ENCODE data around the gene SLMAP.

Gene SLMAP

GRCh38 chr3:57928511-57928910, 172.4 kb downstream of the SLMAP start:
- H3K27ac ChIP-seq = no peak overlapping the region
- no peak for TF ChIP-seq CTCF (IDR thresholded peaks at IDR 0.05; ENCODE audit: low read depth, low read length)
- no peaks in the 10 kb centered on the region for H3K9me3 ChIP-seq (ENCODE audit: severe bottlenecking)
- H3K36me3 ChIP-seq = peaks cover 4% of the 10 kb centered on the region; the same call in 1 of the 2 replicates
- no peak overlapping the region for H3K4me3 ChIP-seq (ENCODE audit: low read depth, low read length)
- DNase-seq = no peak
- no peaks in the 10 kb centered on the region for H3K27me3 ChIP-seq (ENCODE audit: insufficient read depth, low read depth, severe bottlenecking)

GRCh38 chr3:57929988-57930387, 173.9 kb downstream of the SLMAP start:
- H3K9me3 ChIP-seq (ENCODE audit: severe bottlenecking) = no peaks in the 10 kb centered on the region
- H3K27ac ChIP-seq = no peak overlapping the region
- H3K36me3 ChIP-seq = no peaks in the 10 kb centered on the region
- no peaks in the 10 kb centered on the region for H3K27me3 ChIP-seq (ENCODE audit: insufficient read depth, low read depth, severe bottlenecking)
- DNase-seq = no peak
- no peak overlapping the region for H3K4me3 ChIP-seq (ENCODE audit: low read depth, low read length)
- no peak for TF ChIP-seq CTCF (IDR thresholded peaks at IDR 0.05; ENCODE audit: low read depth, low read length)

- no peak for TF ChIP-seq CTCF (IDR thresholded peaks at IDR 0.05; ENCODE audit: low read depth, low read length)
- no peaks in the 10 kb centered on the region for H3K36me3 ChIP-seq
- H3K27ac ChIP-seq = no peak overlapping the region
- H3K27me3 ChIP-seq (ENCODE audit: insufficient read depth, low read depth, severe bottlenecking) = no peaks in the 10 kb centered on the region
- H3K4me3 ChIP-seq (ENCODE audit: low read depth, low read length) = no peak overlapping the region
- H3K9me3 ChIP-seq (ENCODE audit: severe bottlenecking) = no peaks in the 10 kb centered on the region
- DNase-seq = no peak
These were observed 177.5 kb downstream of the SLMAP start for GRCh38 chr3:57933602-57934001.

- no peak overlapping the region for H3K27ac ChIP-seq
- TF ChIP-seq CTCF (IDR thresholded peaks at IDR 0.05; ENCODE audit: low read depth, low read length) = no peak
- no peaks in the 10 kb centered on the region for H3K27me3 ChIP-seq (ENCODE audit: insufficient read depth, low read depth, severe bottlenecking)
- no peak overlapping the region for H3K4me3 ChIP-seq (ENCODE audit: low read depth, low read length)
- H3K36me3 ChIP-seq = no peaks in the 10 kb centered on the region
- no peaks in the 10 kb centered on the region for H3K9me3 ChIP-seq (ENCODE audit: severe bottlenecking)
- no peak for DNase-seq
These were observed 178.3 kb downstream of the SLMAP start for GRCh38 chr3:57934373-57934772.

GRCh38 chr3:57935539-57935938, 179.4 kb downstream of the SLMAP start:
- no peak overlapping the region for H3K27ac ChIP-seq
- no peak overlapping the region for H3K4me3 ChIP-seq (ENCODE audit: low read depth, low read length)
- H3K27me3 ChIP-seq (ENCODE audit: insufficient read depth, low read depth, severe bottlenecking) = no peaks in the 10 kb centered on the region
- no peak for TF ChIP-seq CTCF (IDR thresholded peaks at IDR 0.05; ENCODE audit: low read depth, low read length)
- H3K36me3 ChIP-seq = no peaks in the 10 kb centered on the region
- H3K9me3 ChIP-seq (ENCODE audit: severe bottlenecking) = no peaks in the 10 kb centered on the region
- DNase-seq = no peak

- Histone ChIP-seq H3K36me3 (no peaks in the 10 kb centered on the region), H3K27ac (no peak overlapping the region), H3K27me3 (ENCODE audit: insufficient read depth, low read depth, severe bottlenecking) (no peaks in the 10 kb centered on the region), H3K4me3 (ENCODE audit: low read depth, low read length) (no peak overlapping the region), H3K9me3 (ENCODE audit: severe bottlenecking) (no peaks in the 10 kb centered on the region)
- no peak for DNase-seq
- no peak for TF ChIP-seq CTCF (IDR thresholded peaks at IDR 0.05; ENCODE audit: low read depth, low read length)
These were observed 181.0 kb downstream of the SLMAP start for GRCh38 chr3:57937092-57937491.

Data from WERI-Rb-1 (cell line).